ENCODE results near the gene CHMP4B.

The CHMP4B gene

DNA sequence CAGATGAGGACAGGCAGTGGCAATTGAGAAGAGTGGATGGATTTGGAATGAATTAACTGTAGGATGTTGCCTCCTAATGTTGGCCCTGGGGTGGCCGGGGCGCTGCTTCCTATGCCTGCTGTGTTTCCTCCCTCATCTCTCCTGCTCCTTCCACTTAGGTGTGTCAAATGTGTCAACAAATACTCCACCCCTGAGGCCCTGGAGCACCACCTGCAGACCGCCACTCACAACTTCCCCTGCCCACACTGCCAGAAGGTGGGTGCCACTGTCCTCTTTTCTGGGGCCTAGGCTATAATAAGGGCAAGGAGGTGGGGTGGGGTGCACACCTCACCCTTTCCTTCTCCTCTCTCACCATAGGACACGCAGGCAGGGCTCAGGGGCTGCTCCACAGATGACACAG is 30.0 kb upstream of the CHMP4B start:
- H3K4me3 ChIP-seq (ENCODE audit: low read depth, low read length), result no peak overlapping the region
- TF ChIP-seq, protein P1, sequence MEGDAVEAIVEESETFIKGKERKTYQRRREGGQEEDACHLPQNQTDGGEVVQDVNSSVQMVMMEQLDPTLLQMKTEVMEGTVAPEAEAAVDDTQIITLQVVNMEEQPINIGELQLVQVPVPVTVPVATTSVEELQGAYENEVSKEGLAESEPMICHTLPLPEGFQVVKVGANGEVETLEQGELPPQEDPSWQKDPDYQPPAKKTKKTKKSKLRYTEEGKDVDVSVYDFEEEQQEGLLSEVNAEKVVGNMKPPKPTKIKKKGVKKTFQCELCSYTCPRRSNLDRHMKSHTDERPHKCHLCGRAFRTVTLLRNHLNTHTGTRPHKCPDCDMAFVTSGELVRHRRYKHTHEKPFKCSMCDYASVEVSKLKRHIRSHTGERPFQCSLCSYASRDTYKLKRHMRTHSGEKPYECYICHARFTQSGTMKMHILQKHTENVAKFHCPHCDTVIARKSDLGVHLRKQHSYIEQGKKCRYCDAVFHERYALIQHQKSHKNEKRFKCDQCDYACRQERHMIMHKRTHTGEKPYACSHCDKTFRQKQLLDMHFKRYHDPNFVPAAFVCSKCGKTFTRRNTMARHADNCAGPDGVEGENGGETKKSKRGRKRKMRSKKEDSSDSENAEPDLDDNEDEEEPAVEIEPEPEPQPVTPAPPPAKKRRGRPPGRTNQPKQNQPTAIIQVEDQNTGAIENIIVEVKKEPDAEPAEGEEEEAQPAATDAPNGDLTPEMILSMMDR (IDR thresholded peaks at IDR 0.05; ENCODE audit: low read depth, low read length), result no peak
- no peak for DNase-seq (ENCODE audit: low read depth, low spot score)
- in situ Hi-C loops (cut with HindIII; ENCODE audit: low sequenced_read_pairs), result no loop called here

DNA sequence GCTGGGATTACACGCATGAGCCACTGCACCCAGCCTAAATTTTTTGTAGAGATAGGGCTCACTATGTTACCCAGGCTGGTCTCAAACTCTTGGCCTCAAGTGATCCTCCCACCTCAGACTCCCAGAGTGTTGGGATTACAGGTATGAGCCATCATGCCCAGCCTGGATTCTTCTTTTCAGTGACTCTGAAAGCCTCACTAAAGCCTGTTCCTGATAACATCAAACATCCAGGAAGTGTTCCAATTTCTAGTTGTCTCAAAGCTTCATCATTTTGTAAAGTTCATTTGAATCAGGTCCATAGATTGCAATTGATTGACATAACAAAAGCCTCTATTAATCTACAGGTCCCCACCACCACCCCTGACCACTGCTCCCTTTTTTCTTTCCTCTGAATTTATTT is 29.2 kb upstream of the CHMP4B start:
- in situ Hi-C loops (cut with HindIII; ENCODE audit: low sequenced_read_pairs), result no loop called here
- H3K4me3 ChIP-seq (ENCODE audit: low read depth, low read length), result no peak overlapping the region
- DNase-seq (ENCODE audit: low read depth, low spot score), result no peak
- TF ChIP-seq, protein P1 (IDR thresholded peaks at IDR 0.05; ENCODE audit: low read depth, low read length), result no peak

DNA sequence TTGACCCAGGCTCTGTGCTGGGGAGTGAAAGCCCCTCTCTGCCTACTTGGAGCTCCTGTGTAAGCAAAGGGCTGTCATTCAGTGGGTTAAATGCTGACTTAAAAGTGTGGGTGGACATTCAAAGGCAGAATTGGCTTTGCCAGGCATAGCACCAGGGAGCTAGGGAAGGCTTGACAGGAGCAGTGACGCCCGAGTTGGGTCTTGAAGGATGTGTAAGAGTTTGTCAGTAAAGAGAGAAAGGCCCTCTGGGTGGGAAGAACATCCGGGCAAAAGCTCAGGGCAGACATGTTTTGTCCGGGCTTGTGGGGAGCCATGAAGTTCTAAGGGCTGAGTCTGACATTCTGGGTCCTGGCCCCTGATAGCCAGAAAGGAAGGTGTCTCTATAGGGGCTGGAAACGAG is 27.9 kb upstream of the CHMP4B start:
- in situ Hi-C loops (cut with HindIII; ENCODE audit: low sequenced_read_pairs), result no loop called here
- H3K4me3 ChIP-seq (ENCODE audit: low read depth, low read length), result no peak overlapping the region
- DNase-seq (ENCODE audit: low read depth, low spot score), result no peak
- TF ChIP-seq, protein P1 (IDR thresholded peaks at IDR 0.05; ENCODE audit: low read depth, low read length), result no peak

DNA sequence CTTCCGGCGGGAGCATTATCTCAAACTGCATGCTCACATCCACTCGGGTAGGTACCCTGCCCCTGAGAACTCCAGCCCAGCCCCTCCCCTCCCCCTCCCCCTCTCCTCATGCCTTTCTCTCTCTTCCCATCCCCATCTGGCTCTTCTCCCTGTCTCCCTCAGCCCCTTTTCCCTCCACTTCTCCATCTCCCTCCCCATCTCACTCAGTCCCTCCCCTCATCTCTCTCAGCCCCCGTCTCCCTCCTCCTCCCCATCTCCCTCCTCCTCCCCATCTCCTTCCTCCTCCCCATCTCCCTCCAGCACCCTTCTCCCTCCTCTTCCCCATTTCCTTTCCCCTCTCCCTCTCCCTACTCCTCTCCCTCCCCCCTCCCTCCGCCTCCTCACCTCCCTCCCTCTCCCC is 27.3 kb upstream of the CHMP4B start:
- no peak overlapping the region for H3K4me3 ChIP-seq (ENCODE audit: low read depth, low read length)
- no peak for DNase-seq (ENCODE audit: low read depth, low spot score)
- in situ Hi-C loops (cut with HindIII; ENCODE audit: low sequenced_read_pairs), result no loop called here
- TF ChIP-seq, protein P1 (IDR thresholded peaks at IDR 0.05; ENCODE audit: low read depth, low read length), result no peak

DNA sequence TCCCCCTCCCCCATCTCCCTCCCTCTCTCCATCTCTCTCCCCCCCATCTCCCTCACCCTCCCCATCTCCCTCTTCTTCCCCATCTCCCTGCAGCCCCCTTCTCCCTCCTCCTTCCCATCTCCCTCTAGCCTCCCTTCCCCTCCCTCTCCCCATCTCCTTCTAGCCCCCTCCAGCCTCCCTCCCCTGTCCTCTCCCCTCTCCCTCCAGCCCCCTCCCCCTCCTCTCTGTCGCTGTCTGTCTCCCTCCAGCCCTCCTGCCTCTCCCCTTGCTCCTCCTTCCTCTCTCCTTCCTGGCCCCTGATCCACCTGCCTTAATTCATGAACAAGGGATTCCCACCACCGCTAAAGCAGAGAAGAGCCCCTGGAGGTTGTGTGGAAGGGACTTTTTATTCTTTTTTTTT is 26.9 kb upstream of the CHMP4B start:
- in situ Hi-C loops (cut with HindIII; ENCODE audit: low sequenced_read_pairs), result no loop called here
- TF ChIP-seq, protein P1 (IDR thresholded peaks at IDR 0.05; ENCODE audit: low read depth, low read length), result no peak
- no peak for DNase-seq (ENCODE audit: low read depth, low spot score)
- no peak overlapping the region for H3K4me3 ChIP-seq (ENCODE audit: low read depth, low read length)

DNA sequence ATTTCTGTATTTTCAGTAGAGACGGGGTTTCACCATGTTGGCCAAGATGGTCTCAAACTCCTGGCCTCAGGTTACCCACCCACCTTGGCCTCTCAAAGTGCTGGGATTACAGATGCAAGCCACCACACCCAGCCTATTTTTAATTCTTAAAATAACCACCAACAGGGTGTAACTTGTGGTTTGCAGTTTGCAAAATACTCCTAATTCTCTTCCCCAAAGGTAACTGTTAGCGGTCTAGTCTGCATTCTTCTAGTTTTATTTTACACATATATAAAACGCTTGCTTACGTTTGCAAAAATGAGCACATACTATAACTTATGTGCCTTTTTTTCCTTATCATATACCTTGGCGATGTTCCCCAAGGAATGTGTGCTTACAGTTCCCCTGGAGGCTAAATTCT is 25.6 kb upstream of the CHMP4B start:
- no peak for DNase-seq (ENCODE audit: low read depth, low spot score)
- H3K4me3 ChIP-seq (ENCODE audit: low read depth, low read length), result no peak overlapping the region
- in situ Hi-C loops (cut with HindIII; ENCODE audit: low sequenced_read_pairs), result no loop called here
- TF ChIP-seq, protein P1 (IDR thresholded peaks at IDR 0.05; ENCODE audit: low read depth, low read length), result no peak

All from astrocyte of the spinal cord (primary cell).